ENCODE data around the gene CYB5RL. TPM values are rescaled to one million over a fixed set of nuclear protein-coding genes. Genes with fewer than 3 reads are reported as not detected.

Gene CYB5RL
- total RNA-seq, 2 experiments from 2014 or later = 2.0 to 2.1 TPM

- Histone ChIP-seq H3K27ac (ENCODE audit: low read depth in 1 of 2, low read length in 2 of 2) (no peak overlapping the region), H3K27me3 (ENCODE audit: control insufficient read depth in 1 of 2, insufficient read depth in 2 of 2, low read length in 2 of 2) (no peaks in the 10 kb centered on the region), H3K4me1 (ENCODE audit: insufficient read depth, low read length) (no peaks in the 10 kb centered on the region), H3K4me3 (ENCODE audit: low read length) (no peak overlapping the region), H3K36me3 (ENCODE audit: insufficient read depth, low read length) (no peaks in the 10 kb centered on the region), H3K9me3 (ENCODE audit: control insufficient read depth in 1 of 2, insufficient read depth in 1 of 2, low read length in 2 of 2) (no peaks in the 10 kb centered on the region)
- POLR2A ChIA-PET = no interaction called here
- ATAC-seq (ENCODE audit: poor library complexity) = no peak
- CTCF ChIA-PET = no interaction called here
- Mint-ChIP-seq H3K4me3 (no peak overlapping the region), H3K27me3 (no peaks in the 10 kb centered on the region), H3K36me3 (ENCODE audit: low read depth) (no peaks in the 10 kb centered on the region), H3K9me3 (no peaks in the 10 kb centered on the region), H3K4me1 (ENCODE audit: low read depth) (no peaks in the 10 kb centered on the region), H3K27ac (no peak overlapping the region)
- TF ChIP-seq CTCF (IDR thresholded peaks at IDR 0.05) = no peak
- intact Hi-C loops (cut with DNase I, micrococcal nuclease) = no loop called here
- DNase-seq = no peak
These were observed 48.8 kb downstream of the CYB5RL start for GRCh38 chr1:54151013-54151412.

Other genes with a start within 250 kb of the CYB5RL start
- not detected for gene LDLRAD1, start 181.8 kb downstream of the CYB5RL start, total RNA-seq
- gene TMEM59, start 146.8 kb downstream of the CYB5RL start, total RNA-seq = 100 to 1,000 TPM; 128 TPM
- gene TCEANC2, start 146.4 kb downstream of the CYB5RL start, total RNA-seq = 1 to 10 TPM; 2.3 to 2.7 TPM
- not detected for gene CDCP2, start 47.0 kb downstream of the CYB5RL start, total RNA-seq
- gene MRPL37, start 137 bp upstream of the CYB5RL start, total RNA-seq = 10 to 100 TPM; 24.0 to 24.4 TPM
- gene SSBP3, start 206.4 kb upstream of the CYB5RL start, total RNA-seq = 10 to 100 TPM; 50.6 to 52.4 TPM